H9 (cell line): ENCODE data around the gene GNA12. TPM values are rescaled to one million over a fixed set of nuclear protein-coding genes. Genes with fewer than 3 reads are reported as not detected.

ENCODE experiments used
- DNase-seq: peaks from one replicate; pipeline ENCODE4 v3.0.0-alpha.2; 2017
- H2AFZ ChIP-seq: one replicate; pipeline ENCODE4 v1.6.1; 2013; ENCODE audit warnings: mild to moderate bottlenecking, low read length, control low read depth, moderate library complexity
- H2AK5ac ChIP-seq: 2 replicates; pipeline ENCODE4 v1.6.1; 2013; ENCODE audit warnings: low read length, control low read depth, mixed read lengths; ENCODE audit not compliant: insufficient read length
- H2BK120ac ChIP-seq: one replicate; pipeline ENCODE4 v1.6.1; 2013; ENCODE audit warnings: low read depth, mild to moderate bottlenecking, low read length, control low read depth, inconsistent platforms; ENCODE audit not compliant: poor library complexity, severe bottlenecking
- H2BK12ac ChIP-seq: 2 replicates; pipeline ENCODE4 v1.6.1; 2013; ENCODE audit warnings: low read length, control low read depth, mixed read lengths, low read depth; ENCODE audit not compliant: insufficient read length
- H2BK15ac ChIP-seq: 2 replicates; pipeline ENCODE4 v1.6.1; 2013; ENCODE audit warnings: low read depth, low read length, control low read depth
- H2BK20ac ChIP-seq: one replicate; pipeline ENCODE4 v1.6.1; 2013; ENCODE audit warnings: low read depth, mild to moderate bottlenecking, low read length, control low read depth, inconsistent platforms; ENCODE audit not compliant: poor library complexity, severe bottlenecking
- H2BK5ac ChIP-seq: 2 replicates; pipeline ENCODE4 v1.6.1; 2013; ENCODE audit warnings: low read length, control low read depth, mixed read lengths; ENCODE audit not compliant: insufficient read length
- H3K14ac ChIP-seq: 2 replicates; pipeline ENCODE4 v1.6.1; 2013; ENCODE audit warnings: low read length, control low read depth; ENCODE audit not compliant: insufficient read depth
- H3K18ac ChIP-seq: 2 replicates; pipeline ENCODE4 v1.6.1; 2013; ENCODE audit warnings: low read depth, mild to moderate bottlenecking, mixed read lengths, low read length, control low read depth; ENCODE audit not compliant: insufficient read length
- H3K23ac ChIP-seq: 2 replicates; pipeline ENCODE4 v1.6.1; 2013; ENCODE audit warnings: low read length, control low read depth, mixed read lengths, low read depth; ENCODE audit not compliant: insufficient read length
- H3K23me2 ChIP-seq: 2 replicates; pipeline ENCODE4 v1.6.1; 2013; ENCODE audit warnings: low read depth, mild to moderate bottlenecking, mixed read lengths, low read length, control low read depth; ENCODE audit not compliant: insufficient read length, poor library complexity, severe bottlenecking
- H3K27ac ChIP-seq: 2 replicates; pipeline ENCODE4 v1.5.1; 2013; ENCODE audit warnings: low read length, control low read depth, mixed read lengths, low read depth; ENCODE audit not compliant: insufficient read length
- H3K27me3 ChIP-seq: 2 replicates; pipeline ENCODE4 v1.6.1; 2013; ENCODE audit warnings: low read length, control low read depth, inconsistent platforms; ENCODE audit not compliant: insufficient read depth
- H3K4ac ChIP-seq: 2 replicates; pipeline ENCODE4 v1.6.1; 2013; ENCODE audit warnings: low read depth, mild to moderate bottlenecking, control low read depth, inconsistent platforms, low read length, moderate library complexity
- H3K4me1 ChIP-seq: 2 replicates; pipeline ENCODE4 v1.6.1; 2013; ENCODE audit warnings: low read length, control low read depth, inconsistent platforms; ENCODE audit not compliant: insufficient read depth
- H3K4me2 ChIP-seq: 2 replicates; pipeline ENCODE4 v1.6.1; 2013; ENCODE audit warnings: low read length, control low read depth, mixed read lengths; ENCODE audit not compliant: insufficient read length, insufficient read depth
- H3K56ac ChIP-seq: 2 replicates; pipeline ENCODE4 v1.6.1; 2013; ENCODE audit warnings: low read depth, mild to moderate bottlenecking, mixed read lengths, low read length, control low read depth; ENCODE audit not compliant: insufficient read length
- H3K79me1 ChIP-seq: 2 replicates; pipeline ENCODE4 v1.6.1; 2013; ENCODE audit warnings: low read depth, mild to moderate bottlenecking, moderate library complexity, low read length, control low read depth, inconsistent platforms; ENCODE audit not compliant: insufficient read depth, poor library complexity, severe bottlenecking
- H3K79me2 ChIP-seq: 2 replicates; pipeline ENCODE4 v1.6.1; 2013; ENCODE audit warnings: low read length, control low read depth, inconsistent platforms; ENCODE audit not compliant: insufficient read depth
- H3K9ac ChIP-seq: 2 replicates; pipeline ENCODE4 v1.6.1; 2013; ENCODE audit warnings: low read length, control low read depth, mixed read lengths; ENCODE audit not compliant: insufficient read length; ENCODE audit errors: extremely low read depth
- H3K9me3 ChIP-seq: one replicate; pipeline ENCODE4 v1.6.1; 2013; ENCODE audit warnings: low read depth, low read length, inconsistent platforms; ENCODE audit not compliant: control insufficient read depth
- H3T11ph ChIP-seq: one replicate; pipeline ENCODE4 v1.6.1; 2013; ENCODE audit warnings: mild to moderate bottlenecking, low read length, control low read depth, inconsistent platforms
- H4K20me1 ChIP-seq: one replicate; pipeline ENCODE4 v1.6.1; 2013; ENCODE audit not compliant: control insufficient read depth, insufficient read length, insufficient read depth
- H4K5ac ChIP-seq: 2 replicates; pipeline ENCODE4 v1.6.1; 2013; ENCODE audit warnings: low read depth, mild to moderate bottlenecking, mixed read lengths, low read length, control low read depth; ENCODE audit not compliant: insufficient read length
- H4K8ac ChIP-seq: replicated peaks from 2 replicates; pipeline ENCODE4 v1.6.1; 2013; ENCODE audit warnings: low read length, control low read depth, mixed read lengths, low read depth; ENCODE audit not compliant: insufficient read length
- H4K91ac ChIP-seq: 2 replicates; pipeline ENCODE4 v1.6.1; 2013; ENCODE audit warnings: low read depth, mild to moderate bottlenecking, moderate library complexity, mixed read lengths, low read length, control low read depth; ENCODE audit not compliant: insufficient read length
- H3K27ac Mint-ChIP-seq, 3 experiments: 2 replicates in 2 of 3; 3 replicates in 1 of 3; pipeline ENCODE4 v1.8.0; 2020 to 2021; ENCODE audit warnings: mixed read lengths in 3 of 3, mild to moderate bottlenecking in 1 of 3, moderate library complexity in 1 of 3
- H3K27me3 Mint-ChIP-seq: 2 replicates; pipeline ENCODE4 v1.8.0; 2021; ENCODE audit warnings: low read depth, mild to moderate bottlenecking, moderate library complexity, mixed read lengths
- H3K36me3 Mint-ChIP-seq, 3 experiments: 2 replicates in 2 of 3; 3 replicates in 1 of 3; pipeline ENCODE4 v1.8.0; 2020 to 2021; ENCODE audit warnings: low read depth in 3 of 3, mixed read lengths in 3 of 3; ENCODE audit not compliant: insufficient read depth in 1 of 3
- H3K4me1 Mint-ChIP-seq, 2 experiments: 2 replicates each; pipeline ENCODE4 v1.8.0; 2020; ENCODE audit warnings: mixed read lengths in 2 of 2
- H3K4me3 Mint-ChIP-seq, 2 experiments: 2 replicates in 1 of 2; 3 replicates in 1 of 2; pipeline ENCODE4 v1.8.0; 2020 to 2021; ENCODE audit warnings: mild to moderate bottlenecking in 2 of 2, mixed read lengths in 2 of 2, moderate library complexity in 1 of 2
- H3K9me3 Mint-ChIP-seq, 2 experiments: 2 replicates in 1 of 2; 3 replicates in 1 of 2; pipeline ENCODE4 v1.8.0; 2020; ENCODE audit warnings: mild to moderate bottlenecking in 2 of 2, mixed read lengths in 2 of 2, moderate library complexity in 1 of 2
- CTCF ChIP-seq: fragments of 200-600 bp; sonication (generic); conservative IDR thresholded peaks from 3 replicates; pipeline ENCODE4 v1.8.0; 2021; ENCODE audit warnings: antibody characterized with exemption, mild to moderate bottlenecking
- WGBS: extraction: QIAGEN DNeasy Blood & Tissue Kit; methylation state at CpG from one replicate; pipeline ENCODE4 v1.1.7; 2013; ENCODE audit warnings: missing lambda C conversion rate, low lambda C conversion rate, mixed read lengths; ENCODE audit not compliant: insufficient read length; ENCODE audit errors: extremely low coverage; 5-methylcytosine and 5-hydroxymethylcytosine counted together
- total RNA-seq: library from RNA; stranded (reverse); gene quantifications from 2 replicates; pipeline ENCODE4 v1.2.1, GENCODE V29; 2021

The GNA12 gene
- total RNA-seq, 1 experiment from 2014 or later, result 60.2 TPM

- no peak for TF ChIP-seq CTCF
- peaks cover 67% of the 10 kb centered on the region in 2 experiments for H3K4me1 Mint-ChIP-seq
Observed at GRCh38 chr7:2809903-2810625, 34.0 kb downstream of the GNA12 start.

More at GRCh38 chr7:2809903-2810625, 34.0 kb downstream of the GNA12 start:
- Histone ChIP-seq H3K56ac (no peak overlapping the region), H3K27ac (no peak overlapping the region), H3K14ac (no peak overlapping the region), H3K23ac (no peak overlapping the region), H3K9ac (no peak overlapping the region), H2AFZ (no peak overlapping the region), H3K4me2 (no peak overlapping the region), H3K4ac (no peak overlapping the region), H3K9me3 (no peaks in the 10 kb centered on the region), H2BK120ac (no peak overlapping the region), H2BK20ac (no peak overlapping the region), H4K8ac (no peak overlapping the region), H3K79me2 (peaks cover 35% of the 10 kb centered on the region; the same call in 1 of the 2 replicates), H3K18ac (no peak overlapping the region), H2BK15ac (no peak overlapping the region), H2AK5ac (no peak overlapping the region), H3K27me3 (no peaks in the 10 kb centered on the region), H3T11ph (no peak overlapping the region), H4K5ac (no peak overlapping the region), H2BK5ac (no peak overlapping the region), H3K23me2 (no peaks in the 10 kb centered on the region), H3K79me1 (peaks cover 13% of the 10 kb centered on the region), H2BK12ac (no peak overlapping the region), H3K4me1 (peaks cover 11% of the 10 kb centered on the region; the same call in 1 of the 2 replicates), H4K91ac (no peak overlapping the region), H4K20me1 (peaks cover 3% of the 10 kb centered on the region)
- Mint-ChIP-seq H3K4me3 (no peak overlapping the region; a peak in 1 of 5 replicates), H3K36me3 (peaks cover 4 to 22% (median 20%) of the 10 kb centered on the region in 3 experiments; a peak in 6 of 7 replicates), H3K27ac (peak overlapping the region in 1 of 3 experiments; percentile 93; a peak in 1 of 7 replicates), H3K27me3 (no peaks in the 10 kb centered on the region), H3K9me3 (no peaks in the 10 kb centered on the region; a peak in 1 of 5 replicates)
- DNase-seq, result no peak
- WGBS, result no CpG with 5 or more reads among the region's 8 CpGs
